ENCODE measurements around the gene STK33.
A peak's percentile ranks its signal among the peaks of the same experiment; 100 is the strongest.

The STK33 gene

DNA sequence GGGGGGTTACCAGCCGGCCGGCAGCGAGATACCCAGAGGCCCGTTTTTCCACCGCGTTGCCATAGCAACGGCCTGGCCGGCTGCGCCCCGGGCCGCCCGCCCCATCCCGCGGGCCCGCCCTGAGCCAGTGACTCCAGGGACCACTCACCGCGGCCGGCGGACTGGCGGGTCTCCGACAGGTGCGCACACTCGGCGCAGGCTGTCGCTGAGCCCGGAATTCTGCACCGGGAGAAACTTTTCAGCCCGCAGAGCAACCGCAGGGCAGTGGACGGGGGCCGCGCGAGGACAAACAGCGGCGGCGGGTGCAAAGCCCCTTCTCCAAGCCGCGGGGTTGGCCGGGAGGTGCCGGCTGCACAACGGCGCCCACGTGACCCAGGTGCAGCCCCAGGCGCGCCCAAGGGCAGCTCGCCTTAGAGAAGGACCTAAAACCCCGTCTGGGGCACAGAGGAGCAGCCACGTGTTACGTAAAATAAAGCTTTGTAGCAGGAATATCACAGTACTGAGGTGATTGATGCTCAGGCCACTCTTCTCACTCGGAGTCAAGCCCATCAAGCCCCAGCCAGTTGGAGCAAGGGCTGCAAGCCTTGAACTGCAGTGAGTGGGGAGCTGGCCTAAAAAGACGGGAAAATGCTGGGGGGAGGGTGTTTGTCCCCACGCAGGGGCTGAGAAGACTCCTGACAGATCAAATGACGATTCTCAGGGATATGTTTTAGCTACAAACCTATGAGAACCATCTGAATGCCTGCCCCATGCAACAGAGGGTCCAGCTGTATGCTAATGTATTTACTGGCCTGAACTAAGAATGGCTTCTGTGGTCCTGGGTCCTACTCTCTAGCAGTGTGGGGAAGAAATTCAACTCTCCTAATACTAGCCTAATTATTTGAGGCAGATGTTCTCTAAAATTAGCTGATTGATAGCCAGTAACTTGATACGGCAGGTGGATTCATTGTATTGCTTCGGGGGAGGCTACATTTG is at the start of gene STK33:
Gene STK33 (minus strand): TSS at position 294 of the 975 bp plus-strand sequence. CDS start 119,323 bp downstream, outside the sequence.
- DNase-seq (ENCODE audit: low spot score), result peak; percentile 84

DNA sequence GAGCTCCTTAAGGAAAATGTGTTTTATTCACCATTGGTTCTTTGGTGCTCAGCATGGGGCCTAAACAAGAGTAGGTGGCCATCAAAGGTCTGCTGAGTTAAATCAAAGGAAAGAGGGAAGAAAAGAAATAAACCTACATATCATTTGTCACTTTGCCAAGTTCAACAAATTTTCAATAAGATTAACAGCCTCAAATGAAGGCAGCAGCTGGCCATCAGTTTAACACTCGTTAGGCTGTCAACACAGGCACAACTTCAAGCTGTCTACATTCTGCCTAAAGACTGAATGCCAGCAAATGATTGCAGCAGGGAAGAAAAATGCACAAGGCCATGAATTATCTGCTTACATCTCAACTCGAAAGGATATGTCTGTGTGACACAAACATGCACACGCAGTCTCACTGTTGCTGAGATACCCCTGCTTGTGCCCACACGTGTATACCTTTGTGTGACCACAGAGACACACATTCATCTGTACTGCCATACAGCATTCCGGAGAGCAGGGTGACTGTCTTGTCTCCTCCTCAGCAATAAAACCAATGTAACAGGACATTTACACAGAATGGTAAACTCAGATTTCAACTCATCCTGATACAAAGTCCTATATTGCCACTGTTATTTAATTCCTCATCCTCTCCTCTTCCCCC is 48.3 kb upstream of the STK33 start:
- no peak for DNase-seq (ENCODE audit: low spot score)

GRCh38 chr11:8641332-8641731 is 47.3 kb upstream of the STK33 start:
- DNase-seq (ENCODE audit: low spot score), result no peak

DNA sequence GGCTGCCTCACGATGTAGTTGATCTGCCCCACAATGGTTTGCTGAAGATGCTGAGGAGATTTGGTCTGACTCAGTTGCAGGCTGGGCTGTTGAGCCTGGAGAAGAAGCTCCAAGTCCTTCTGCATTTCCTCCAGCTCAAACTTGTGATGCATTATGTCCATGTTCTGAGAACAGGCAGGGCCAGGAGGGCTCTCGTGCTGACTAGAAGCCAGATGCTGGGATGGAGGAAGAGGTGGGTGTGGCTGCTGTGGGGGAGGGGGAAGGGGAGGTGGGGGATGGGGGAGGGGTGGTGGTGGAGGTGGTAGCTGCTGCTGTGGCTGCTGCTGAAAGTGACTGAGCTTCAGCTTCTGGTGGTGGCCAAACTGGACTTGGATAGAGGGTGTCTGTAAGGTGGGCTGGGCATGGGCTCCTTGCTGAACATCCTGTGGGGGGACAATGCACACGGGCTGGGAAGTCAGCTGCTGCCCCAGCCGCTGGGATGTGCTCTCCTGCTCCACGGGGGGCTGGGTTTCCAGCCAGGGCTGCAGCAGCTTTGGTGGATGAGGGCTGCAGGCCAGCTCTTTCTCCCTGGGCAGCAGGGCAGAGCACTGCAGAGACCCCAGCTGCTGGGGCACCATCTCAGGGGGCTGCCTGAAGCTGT is 46.4 kb upstream of the STK33 start:
- peak; percentile 52 for DNase-seq (ENCODE audit: low spot score)

GRCh38 chr11:8639655-8640054 is 45.6 kb upstream of the STK33 start:
- DNase-seq (ENCODE audit: low spot score), result no peak

DNA sequence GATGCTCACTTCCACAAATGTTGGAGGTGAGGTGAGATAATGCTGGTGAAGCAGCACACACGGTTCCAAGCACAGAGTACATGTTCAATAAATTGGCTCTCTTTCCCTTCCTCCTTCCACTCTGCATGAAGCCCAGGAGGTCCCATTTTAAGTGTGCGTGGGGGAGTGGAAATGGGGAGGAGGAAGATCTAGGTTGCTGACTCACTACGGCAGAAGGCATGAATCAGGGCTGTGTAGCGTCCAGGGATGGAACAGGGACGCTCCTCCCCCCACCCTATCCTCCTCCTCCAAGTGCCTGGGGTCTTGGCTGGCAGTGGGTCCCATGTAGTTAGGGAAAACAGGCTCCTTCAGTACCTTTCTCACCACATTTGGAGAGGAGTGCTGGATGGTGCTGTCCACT is 44.3 kb upstream of the STK33 start:
- no peak for DNase-seq (ENCODE audit: low spot score)

- DNase-seq (ENCODE audit: low spot score), result no peak
These were observed 42.1 kb upstream of the STK33 start for GRCh38 chr11:8636127-8636526.

DNA sequence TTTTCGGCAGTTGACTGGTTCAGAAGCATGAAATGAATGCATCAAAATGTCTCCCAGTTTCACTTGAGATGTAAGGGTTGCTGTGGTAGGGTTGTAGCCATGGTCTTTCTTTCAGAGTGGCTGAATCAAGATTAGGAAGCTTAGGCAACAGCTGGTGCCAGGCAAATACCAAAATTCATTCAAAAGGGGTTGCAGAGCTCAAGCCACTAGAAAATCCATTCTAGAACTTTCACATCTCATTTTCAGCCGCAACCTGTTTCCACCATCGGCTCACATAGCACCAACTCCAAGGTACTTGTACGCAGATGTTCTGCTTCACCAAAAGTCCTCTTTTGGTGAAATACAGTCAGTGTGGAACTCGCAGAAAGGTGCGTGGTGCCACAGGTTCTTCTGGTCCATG is 40.5 kb upstream of the STK33 start:
- no peak for DNase-seq (ENCODE audit: low spot score)

GRCh38 chr11:8631395-8632118 is 37.5 kb upstream of the STK33 start:
- no peak for DNase-seq (ENCODE audit: low spot score)

GRCh38 chr11:8624698-8625097 is 30.7 kb upstream of the STK33 start:
- DNase-seq (ENCODE audit: low spot score), result no peak

DNA sequence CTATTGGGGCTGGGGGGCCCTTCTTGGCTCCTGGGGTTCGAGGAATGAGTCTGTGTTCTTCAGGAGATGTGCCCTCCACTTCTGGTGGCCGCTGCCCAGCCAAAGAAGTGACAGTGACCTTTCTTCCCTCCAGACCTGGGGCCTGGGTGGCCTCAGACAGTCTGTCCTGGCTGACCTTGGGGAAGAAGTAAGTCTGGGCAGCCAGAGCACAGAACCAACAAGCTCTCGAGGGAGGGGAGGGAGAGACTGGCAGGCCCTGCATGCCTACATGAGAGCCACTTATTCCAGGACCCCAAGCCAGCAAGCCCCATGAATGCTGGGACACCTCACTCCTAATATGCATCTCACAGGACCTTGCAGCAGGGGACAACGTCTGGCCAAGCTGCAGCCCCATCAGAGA is 27.1 kb upstream of the STK33 start:
- DNase-seq (ENCODE audit: low spot score), result no peak

DNA sequence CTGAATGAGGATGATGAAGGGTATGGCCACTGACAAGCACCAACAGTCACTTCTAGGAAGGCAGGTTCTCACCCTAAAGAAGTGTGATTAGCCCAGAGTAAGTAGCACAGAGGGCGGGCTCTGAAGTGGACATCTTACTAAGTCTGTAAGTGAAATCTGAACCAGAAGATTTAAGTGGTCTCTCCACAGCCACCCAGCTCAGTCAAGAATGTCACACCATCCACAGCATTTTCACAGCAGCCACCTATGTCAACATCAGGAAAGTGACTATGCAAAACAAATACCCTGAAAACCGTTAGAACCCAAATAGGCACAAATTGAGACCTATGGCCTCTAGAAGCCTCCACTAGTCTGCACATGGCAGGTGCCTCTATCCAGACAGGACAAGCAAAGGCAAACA is 23.0 kb upstream of the STK33 start:
- no peak for DNase-seq (ENCODE audit: low spot score)

GRCh38 chr11:8615291-8616032 is 21.4 kb upstream of the STK33 start:
- no peak for DNase-seq (ENCODE audit: low spot score)

DNA sequence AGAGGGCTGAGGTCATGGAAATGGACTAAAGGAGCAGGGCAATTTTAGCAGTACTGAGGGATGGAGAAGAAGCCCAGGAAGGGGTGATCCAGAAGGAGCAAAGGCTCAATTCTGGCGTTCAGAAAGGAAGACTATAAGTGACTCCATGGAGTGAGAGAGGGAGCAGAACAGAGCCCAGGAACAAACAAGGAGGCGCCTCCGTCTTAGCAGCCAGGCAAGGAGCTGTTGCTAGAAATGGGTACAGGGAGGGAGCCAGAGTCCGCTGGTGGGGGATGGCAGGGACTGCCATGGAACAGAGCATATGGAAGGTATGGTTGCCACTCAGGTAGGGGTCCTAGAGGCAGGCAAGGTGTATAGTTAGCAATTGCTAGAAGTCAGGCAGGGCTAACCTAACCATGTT is 20.5 kb upstream of the STK33 start:
- DNase-seq (ENCODE audit: low spot score), result no peak

- no peak for DNase-seq (ENCODE audit: low spot score)
These were observed 19.0 kb upstream of the STK33 start for GRCh38 chr11:8613036-8613435.

DNA sequence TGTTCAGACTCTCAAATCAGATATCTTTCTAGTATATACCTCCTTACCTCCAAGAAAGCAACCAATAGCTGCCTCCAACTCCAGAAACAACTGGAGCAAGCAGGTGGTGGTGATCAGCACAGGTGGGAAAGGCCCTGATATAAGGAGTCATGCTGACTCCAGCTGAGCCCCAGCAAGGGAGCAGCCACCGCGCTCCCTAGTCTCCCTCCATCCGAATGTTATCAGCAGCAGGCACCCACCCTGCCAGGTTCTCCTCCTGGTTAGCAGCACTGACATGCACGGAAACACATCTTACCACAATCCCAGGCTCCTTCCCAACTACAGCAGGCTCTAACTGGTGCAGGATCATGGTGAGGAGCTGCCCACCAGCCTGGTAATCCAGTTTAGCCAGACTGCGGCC is 18.5 kb upstream of the STK33 start:
- no peak for DNase-seq (ENCODE audit: low spot score)

DNA sequence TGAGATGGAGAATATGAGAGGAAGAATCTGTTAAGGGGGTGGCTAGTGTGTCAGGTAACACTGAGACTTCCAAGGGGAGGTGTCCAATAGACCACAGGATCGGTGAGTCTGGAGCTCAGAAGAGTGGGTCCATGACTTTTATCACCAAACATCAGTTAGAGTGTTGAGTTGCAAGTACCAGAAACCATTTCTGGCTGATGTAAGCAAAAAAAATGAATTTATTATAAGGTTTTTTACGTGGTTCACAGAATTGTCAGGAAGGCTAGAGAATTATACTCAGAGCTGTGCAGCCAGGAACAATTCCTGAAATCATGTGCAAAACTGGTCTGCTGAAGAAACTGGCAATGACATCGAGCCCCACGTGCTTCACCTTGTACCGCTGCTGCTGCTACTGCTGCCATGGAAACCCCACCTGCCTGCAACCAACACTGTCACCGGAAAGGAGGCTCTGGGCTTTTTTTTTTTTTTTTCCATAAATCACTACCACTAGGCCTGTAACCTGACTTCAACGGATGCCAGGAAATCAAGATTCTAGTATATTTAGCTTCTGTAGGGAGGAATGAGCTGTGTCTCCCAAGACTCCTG is 16.6 kb upstream of the STK33 start:
- DNase-seq (ENCODE audit: low spot score), result no peak

DNA sequence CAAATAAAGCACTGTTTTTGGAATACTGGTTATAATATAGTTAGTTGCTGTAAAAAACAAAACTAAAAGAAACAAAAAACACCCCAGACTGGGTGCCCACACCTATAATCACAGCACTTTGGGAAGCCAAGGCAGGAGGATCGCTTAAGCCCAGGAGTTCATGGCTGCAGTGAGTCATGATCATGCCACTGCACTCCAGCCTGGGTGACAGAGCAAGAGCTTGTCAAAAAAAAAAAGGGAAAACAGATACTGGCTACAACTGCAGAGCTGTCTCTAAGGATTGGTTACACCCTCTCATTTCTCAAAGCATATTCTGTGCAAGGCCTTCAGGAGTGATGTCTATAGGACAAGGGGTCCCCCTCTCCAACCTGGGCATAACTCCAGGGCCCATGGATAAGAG is 14.6 kb upstream of the STK33 start:
- no peak for DNase-seq (ENCODE audit: low spot score)

DNA sequence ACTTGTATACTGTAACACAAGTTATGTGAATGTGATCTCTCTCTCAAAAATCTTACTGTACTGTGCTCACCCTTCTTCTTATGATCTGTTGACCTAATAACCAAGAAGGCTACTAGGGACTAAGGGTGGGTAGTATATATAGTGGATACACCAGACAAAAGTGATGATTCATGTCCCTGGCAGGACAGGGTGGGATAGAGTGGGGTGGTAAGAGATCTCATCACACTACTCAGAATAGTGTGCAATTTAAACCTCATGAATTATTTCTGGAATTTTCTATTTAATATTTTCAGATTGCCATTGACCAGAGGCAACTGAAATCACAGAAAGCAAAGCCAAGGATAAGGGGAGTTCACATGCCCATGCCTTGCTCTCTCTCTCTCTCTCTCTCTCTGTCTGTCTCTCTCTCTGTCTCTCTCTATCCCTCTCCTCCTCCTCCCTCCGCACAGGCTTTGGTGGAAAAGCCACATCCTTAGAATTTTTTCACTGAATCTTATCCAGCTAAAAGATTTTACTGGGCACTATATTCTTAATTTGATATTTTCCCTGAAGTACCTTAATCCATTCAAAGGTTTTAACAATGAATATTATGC is 12.0 kb upstream of the STK33 start:
- no peak for DNase-seq (ENCODE audit: low spot score)

DNA sequence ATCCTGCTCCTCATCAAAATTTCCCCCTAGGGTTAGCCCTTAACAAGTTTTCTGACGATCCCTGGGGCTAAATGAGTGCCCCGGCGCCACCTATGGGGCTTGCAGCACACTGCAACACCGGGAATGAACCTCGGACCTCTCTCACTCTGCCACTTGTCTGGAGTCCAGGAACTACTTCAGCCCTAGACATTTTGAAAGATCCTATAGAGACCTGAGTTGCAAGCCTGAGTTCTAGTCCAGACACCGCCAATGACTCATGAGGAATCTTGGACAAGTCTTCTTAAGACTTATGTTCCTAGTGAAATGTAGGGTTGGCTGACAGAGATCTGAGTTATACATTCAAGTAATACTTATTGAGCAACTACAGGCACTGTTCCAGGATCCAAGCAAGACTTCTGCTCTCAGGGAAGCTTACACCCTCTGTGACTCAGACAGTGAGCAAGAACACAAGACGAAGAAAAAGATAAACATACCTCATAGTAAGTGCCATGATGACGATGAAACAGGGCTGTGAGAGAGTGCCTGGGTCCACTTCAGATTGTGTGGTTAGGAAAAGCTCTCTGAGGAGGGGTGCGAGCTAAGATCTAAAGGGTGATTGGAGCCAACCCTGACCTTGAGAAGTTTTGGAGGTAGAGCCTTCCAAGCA is 10.2 kb upstream of the STK33 start:
- DNase-seq (ENCODE audit: low spot score), result peak; percentile 74
